Liver (tissue), 9 donors: ENCODE measurements around the gene C2CD2. TPM values are rescaled to one million over a fixed set of nuclear protein-coding genes. Genes with fewer than 3 reads are reported as not detected.

ENCODE experiments used
- DNase-seq: peaks from one replicate; pipeline ENCODE4 v3.0.0-alpha.2; 2017; ENCODE audit warnings: low spot score
- H3K27ac ChIP-seq, 2 donors: one replicate each; pipeline ENCODE4 v1.7.0; 2013; ENCODE audit warnings: inconsistent platforms in 2 of 2, low read length in 2 of 2, control low read depth in 1 of 2, low read depth in 1 of 2, mild to moderate bottlenecking in 1 of 2
- H3K27me3 ChIP-seq, 4 donors: one replicate each; pipeline versions ENCODE4 v1.6.1 to v1.7.0; 2013; ENCODE audit warnings: low read length in 3 of 4, inconsistent platforms in 1 of 4, mild to moderate bottlenecking in 1 of 4, moderate library complexity in 1 of 4; ENCODE audit not compliant: control insufficient read depth in 4 of 4, insufficient read depth in 4 of 4
- H3K36me3 ChIP-seq, 4 donors: one replicate each; pipeline versions ENCODE4 v1.6.1 to v1.7.0; 2013; ENCODE audit warnings: low read length in 3 of 4, mild to moderate bottlenecking in 3 of 4, low read depth in 1 of 4, moderate library complexity in 1 of 4; ENCODE audit not compliant: control insufficient read depth in 4 of 4, insufficient read depth in 3 of 4
- H3K4me1 ChIP-seq, 4 donors: one replicate each; pipeline versions ENCODE4 v1.6.1 to v1.7.0; 2013; ENCODE audit warnings: low read length in 3 of 4, mild to moderate bottlenecking in 3 of 4, moderate library complexity in 1 of 4; ENCODE audit not compliant: control insufficient read depth in 4 of 4, insufficient read depth in 4 of 4
- H3K4me3 ChIP-seq, 3 donors: one replicate each; pipeline versions ENCODE4 v1.6.1 to v1.7.0; 2013; ENCODE audit warnings: low read length in 3 of 3, control low read depth in 1 of 3, low read depth in 1 of 3, mild to moderate bottlenecking in 1 of 3
- H3K9ac ChIP-seq, 2 donors: one replicate each; pipeline ENCODE4 v1.7.0; 2013; ENCODE audit warnings: low read length in 2 of 2, mild to moderate bottlenecking in 2 of 2, moderate library complexity in 2 of 2, control low read depth in 1 of 2, low read depth in 1 of 2
- H3K9me3 ChIP-seq, 4 donors: one replicate each; pipeline versions ENCODE4 v1.6.1 to v1.7.0; 2013; ENCODE audit warnings: low read length in 3 of 4; ENCODE audit not compliant: control insufficient read depth in 4 of 4
- EGR1 ChIP-seq, 2 donors: IDR thresholded peaks; 2 replicates each; pipeline ENCODE4 v1.6.1; 2016 to 2018; ENCODE audit warnings: antibody characterized with exemption in 2 of 2, low read depth in 2 of 2
- FOXA1 ChIP-seq: IDR thresholded peaks from 2 replicates; pipeline ENCODE4 v1.6.1; 2016; ENCODE audit warnings: antibody characterized with exemption
- FOXA2 ChIP-seq: IDR thresholded peaks from 2 replicates; pipeline ENCODE4 v1.6.1; 2016; ENCODE audit warnings: antibody characterized with exemption
- GABPA ChIP-seq, 2 donors: IDR thresholded peaks in 1 of 2; conservative IDR thresholded peaks in 1 of 2; 2 replicates each; pipeline ENCODE4 v1.6.1; 2016; ENCODE audit warnings: antibody characterized with exemption in 2 of 2, mild to moderate bottlenecking in 1 of 2, moderate library complexity in 1 of 2
- HNF4A ChIP-seq, 2 donors: conservative IDR thresholded peaks; 2 replicates each; pipeline ENCODE4 v1.6.1; 2016; ENCODE audit warnings: antibody characterized with exemption in 2 of 2, mild to moderate bottlenecking in 2 of 2
- HNF4G ChIP-seq: IDR thresholded peaks from 2 replicates; pipeline ENCODE4 v1.6.1; 2016; ENCODE audit warnings: antibody characterized with exemption
- JUND ChIP-seq, 2 donors: IDR thresholded peaks; 2 replicates each; pipeline ENCODE4 v1.6.1; 2016; ENCODE audit warnings: antibody characterized with exemption in 2 of 2
- NR2F2 ChIP-seq: IDR thresholded peaks from 2 replicates; pipeline ENCODE4 v1.6.1; 2016; ENCODE audit warnings: antibody characterized with exemption
- RAD21 ChIP-seq, 2 donors: IDR thresholded peaks; 2 replicates each; pipeline ENCODE4 v1.6.1; 2016; ENCODE audit warnings: antibody characterized with exemption in 2 of 2, mild to moderate bottlenecking in 2 of 2
- RXRA ChIP-seq, 2 donors: IDR thresholded peaks; 2 replicates each; pipeline ENCODE4 v1.6.1; 2017 to 2018; ENCODE audit warnings: antibody characterized with exemption in 2 of 2, mild to moderate bottlenecking in 1 of 2
- SP1 ChIP-seq: IDR thresholded peaks from 2 replicates; pipeline ENCODE4 v1.6.1; 2018; ENCODE audit warnings: antibody characterized with exemption, mild to moderate bottlenecking
- TAF1 ChIP-seq: conservative IDR thresholded peaks from 2 replicates; pipeline ENCODE4 v1.6.1; 2016; ENCODE audit warnings: antibody characterized with exemption, mild to moderate bottlenecking
- YY1 ChIP-seq: IDR thresholded peaks from 2 replicates; pipeline ENCODE4 v1.6.1; 2016; ENCODE audit warnings: antibody characterized with exemption, mild to moderate bottlenecking
- WGBS: extraction: QIAGEN DNeasy Blood & Tissue Kit; methylation state at CpG from one replicate; pipeline ENCODE4 v1.1.7; 2013; 5-methylcytosine and 5-hydroxymethylcytosine counted together
- polyA plus RNA-seq, 2 donors: library from polyadenylated mRNA; stranded (reverse) in 1 of 2; unstranded in 1 of 2; fragments of 200-250 nt in 1 of 2; fragments of >200 nt in 1 of 2; fragmentation: Nextera tagmentation in 1 of 2; extraction: Ambion mirVana in 1 of 2; gene quantifications; one replicate each; pipeline versions ENCODE4 v1.2.1 to v1.2.3, GENCODE V29; 2013 to 2015
- total RNA-seq, 2 donors: library from RNA; depleted of rRNA; stranded (reverse); fragments of >200 nt; gene quantifications; one replicate each; pipeline ENCODE4 v1.2.3, GENCODE V29; 2014
- TF ChIP-seq, protein P1 (sequence below): IDR thresholded peaks from 2 replicates; pipeline ENCODE4 v1.6.1; 2016; ENCODE audit warnings: antibody characterized with exemption
- TF ChIP-seq, protein P2 (sequence below): IDR thresholded peaks from 2 replicates; pipeline ENCODE4 v1.6.1; 2016; ENCODE audit warnings: antibody characterized with exemption, mild to moderate bottlenecking
- TF ChIP-seq, protein P3 (sequence below): IDR thresholded peaks from 2 replicates; pipeline ENCODE4 v1.6.1; 2016; ENCODE audit warnings: antibody characterized with exemption
- TF ChIP-seq, protein P4 (sequence below): IDR thresholded peaks from 2 replicates; pipeline ENCODE4 v1.6.1; 2016; ENCODE audit warnings: antibody characterized with exemption
- TF ChIP-seq, protein P5 (sequence below): fragments of 150-350 bp; IDR thresholded peaks from 2 replicates; pipeline ENCODE4 v1.5.1; 2017; ENCODE audit warnings: improper control_type of control experiment, low read depth, low read length; ENCODE audit not compliant: missing input control
- donor health status: healthy.
- donor health status: healthy.
- donor health status: healthy.
- donor health status: healthy.
- donor health status: healthy.

C2CD2 gene
- total and polyA plus RNA-seq, 4 donors: 2.9 to 17.9 (median 6.0) TPM

DNA sequence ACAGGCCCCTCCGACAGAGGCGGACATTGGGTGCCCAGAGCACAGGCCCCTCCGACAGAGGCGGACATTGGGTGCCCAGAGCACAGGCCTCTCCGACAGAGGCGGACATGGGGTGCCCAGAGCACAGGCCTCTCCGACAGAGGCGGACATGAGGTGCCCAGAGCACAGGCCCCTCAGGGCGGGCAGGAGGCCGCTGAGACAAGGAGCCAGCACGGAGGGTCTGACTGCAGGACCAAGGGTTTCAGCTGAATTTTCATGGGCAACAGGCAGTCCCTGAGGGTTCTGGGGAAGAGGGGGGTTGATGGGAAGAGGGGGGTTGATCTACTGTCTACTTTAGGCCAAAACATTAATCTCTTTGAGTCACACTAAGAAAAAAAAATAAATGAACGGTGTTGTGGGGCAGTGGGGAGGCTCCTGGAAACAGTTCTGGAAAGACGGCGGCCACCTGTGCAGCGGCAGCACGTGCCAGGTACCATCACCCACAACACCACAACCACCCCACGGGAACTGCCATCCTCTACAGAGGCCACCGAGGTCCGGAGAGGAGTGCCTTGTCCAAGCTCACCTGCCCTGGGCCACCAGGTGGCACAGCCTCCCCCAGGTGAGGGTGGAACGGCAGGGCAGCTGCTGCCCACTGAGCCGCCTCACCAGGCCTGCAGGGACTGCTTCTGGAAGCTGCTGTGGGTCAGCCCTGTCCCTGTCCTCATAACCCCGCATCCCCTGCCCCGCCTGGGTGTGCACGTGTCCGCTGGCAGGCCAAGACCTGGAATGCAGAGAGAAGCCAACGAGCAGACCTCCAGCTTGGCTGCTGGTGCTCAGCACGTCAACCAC, 95.1 kb downstream of the C2CD2 start:
- Histone ChIP-seq H3K36me3 (peaks cover 6 to 25% (median 12%) of the 10 kb centered on the region in 4 donors), H3K4me1 (peaks cover 0 to 4% (median 1%) of the 10 kb centered on the region in 4 donors), H3K4me3 (no peak overlapping the region), H3K9ac (no peak overlapping the region), H3K27ac (no peak overlapping the region), H3K9me3 (no peaks in the 10 kb centered on the region), H3K27me3 (no peaks in the 10 kb centered on the region)
- TF ChIP-seq FOXA2 (no peak), NR2F2 (no peak), TAF1 (no peak), FOXA1 (no peak), HNF4G (no peak), HNF4A (conservative IDR thresholded peaks at IDR 0.05) (no peak), EGR1 (IDR thresholded peaks at IDR 0.05; ENCODE audit: low read depth in 2 of 2) (no peak), YY1 (no peak), SP1 (no peak), GABPA (IDR thresholded peaks at IDR 0.05 in 1 of 2, conservative IDR thresholded peaks at IDR 0.05 in 1 of 2) (no peak), JUND (IDR thresholded peaks at IDR 0.05) (no peak), RXRA (IDR thresholded peaks at IDR 0.05) (no peak), RAD21 (IDR thresholded peaks at IDR 0.05) (no peak)
- TF ChIP-seq, protein P1, sequence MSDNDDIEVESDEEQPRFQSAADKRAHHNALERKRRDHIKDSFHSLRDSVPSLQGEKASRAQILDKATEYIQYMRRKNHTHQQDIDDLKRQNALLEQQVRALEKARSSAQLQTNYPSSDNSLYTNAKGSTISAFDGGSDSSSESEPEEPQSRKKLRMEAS: no peak
- TF ChIP-seq, protein P2, sequence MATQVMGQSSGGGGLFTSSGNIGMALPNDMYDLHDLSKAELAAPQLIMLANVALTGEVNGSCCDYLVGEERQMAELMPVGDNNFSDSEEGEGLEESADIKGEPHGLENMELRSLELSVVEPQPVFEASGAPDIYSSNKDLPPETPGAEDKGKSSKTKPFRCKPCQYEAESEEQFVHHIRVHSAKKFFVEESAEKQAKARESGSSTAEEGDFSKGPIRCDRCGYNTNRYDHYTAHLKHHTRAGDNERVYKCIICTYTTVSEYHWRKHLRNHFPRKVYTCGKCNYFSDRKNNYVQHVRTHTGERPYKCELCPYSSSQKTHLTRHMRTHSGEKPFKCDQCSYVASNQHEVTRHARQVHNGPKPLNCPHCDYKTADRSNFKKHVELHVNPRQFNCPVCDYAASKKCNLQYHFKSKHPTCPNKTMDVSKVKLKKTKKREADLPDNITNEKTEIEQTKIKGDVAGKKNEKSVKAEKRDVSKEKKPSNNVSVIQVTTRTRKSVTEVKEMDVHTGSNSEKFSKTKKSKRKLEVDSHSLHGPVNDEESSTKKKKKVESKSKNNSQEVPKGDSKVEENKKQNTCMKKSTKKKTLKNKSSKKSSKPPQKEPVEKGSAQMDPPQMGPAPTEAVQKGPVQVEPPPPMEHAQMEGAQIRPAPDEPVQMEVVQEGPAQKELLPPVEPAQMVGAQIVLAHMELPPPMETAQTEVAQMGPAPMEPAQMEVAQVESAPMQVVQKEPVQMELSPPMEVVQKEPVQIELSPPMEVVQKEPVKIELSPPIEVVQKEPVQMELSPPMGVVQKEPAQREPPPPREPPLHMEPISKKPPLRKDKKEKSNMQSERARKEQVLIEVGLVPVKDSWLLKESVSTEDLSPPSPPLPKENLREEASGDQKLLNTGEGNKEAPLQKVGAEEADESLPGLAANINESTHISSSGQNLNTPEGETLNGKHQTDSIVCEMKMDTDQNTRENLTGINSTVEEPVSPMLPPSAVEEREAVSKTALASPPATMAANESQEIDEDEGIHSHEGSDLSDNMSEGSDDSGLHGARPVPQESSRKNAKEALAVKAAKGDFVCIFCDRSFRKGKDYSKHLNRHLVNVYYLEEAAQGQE: no peak
- TF ChIP-seq, protein P3, sequence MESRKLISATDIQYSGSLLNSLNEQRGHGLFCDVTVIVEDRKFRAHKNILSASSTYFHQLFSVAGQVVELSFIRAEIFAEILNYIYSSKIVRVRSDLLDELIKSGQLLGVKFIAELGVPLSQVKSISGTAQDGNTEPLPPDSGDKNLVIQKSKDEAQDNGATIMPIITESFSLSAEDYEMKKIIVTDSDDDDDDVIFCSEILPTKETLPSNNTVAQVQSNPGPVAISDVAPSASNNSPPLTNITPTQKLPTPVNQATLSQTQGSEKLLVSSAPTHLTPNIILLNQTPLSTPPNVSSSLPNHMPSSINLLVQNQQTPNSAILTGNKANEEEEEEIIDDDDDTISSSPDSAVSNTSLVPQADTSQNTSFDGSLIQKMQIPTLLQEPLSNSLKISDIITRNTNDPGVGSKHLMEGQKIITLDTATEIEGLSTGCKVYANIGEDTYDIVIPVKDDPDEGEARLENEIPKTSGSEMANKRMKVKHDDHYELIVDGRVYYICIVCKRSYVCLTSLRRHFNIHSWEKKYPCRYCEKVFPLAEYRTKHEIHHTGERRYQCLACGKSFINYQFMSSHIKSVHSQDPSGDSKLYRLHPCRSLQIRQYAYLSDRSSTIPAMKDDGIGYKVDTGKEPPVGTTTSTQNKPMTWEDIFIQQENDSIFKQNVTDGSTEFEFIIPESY: no peak
- TF ChIP-seq, protein P4, sequence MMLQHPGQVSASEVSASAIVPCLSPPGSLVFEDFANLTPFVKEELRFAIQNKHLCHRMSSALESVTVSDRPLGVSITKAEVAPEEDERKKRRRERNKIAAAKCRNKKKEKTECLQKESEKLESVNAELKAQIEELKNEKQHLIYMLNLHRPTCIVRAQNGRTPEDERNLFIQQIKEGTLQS: no peak
- TF ChIP-seq, protein P5, sequence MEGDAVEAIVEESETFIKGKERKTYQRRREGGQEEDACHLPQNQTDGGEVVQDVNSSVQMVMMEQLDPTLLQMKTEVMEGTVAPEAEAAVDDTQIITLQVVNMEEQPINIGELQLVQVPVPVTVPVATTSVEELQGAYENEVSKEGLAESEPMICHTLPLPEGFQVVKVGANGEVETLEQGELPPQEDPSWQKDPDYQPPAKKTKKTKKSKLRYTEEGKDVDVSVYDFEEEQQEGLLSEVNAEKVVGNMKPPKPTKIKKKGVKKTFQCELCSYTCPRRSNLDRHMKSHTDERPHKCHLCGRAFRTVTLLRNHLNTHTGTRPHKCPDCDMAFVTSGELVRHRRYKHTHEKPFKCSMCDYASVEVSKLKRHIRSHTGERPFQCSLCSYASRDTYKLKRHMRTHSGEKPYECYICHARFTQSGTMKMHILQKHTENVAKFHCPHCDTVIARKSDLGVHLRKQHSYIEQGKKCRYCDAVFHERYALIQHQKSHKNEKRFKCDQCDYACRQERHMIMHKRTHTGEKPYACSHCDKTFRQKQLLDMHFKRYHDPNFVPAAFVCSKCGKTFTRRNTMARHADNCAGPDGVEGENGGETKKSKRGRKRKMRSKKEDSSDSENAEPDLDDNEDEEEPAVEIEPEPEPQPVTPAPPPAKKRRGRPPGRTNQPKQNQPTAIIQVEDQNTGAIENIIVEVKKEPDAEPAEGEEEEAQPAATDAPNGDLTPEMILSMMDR: no peak
- WGBS: 96% methylated on average over 27 of the region's 27 CpGs
- no peak for DNase-seq
